Measurements from ENCODE around the gene SRSF1.

- TF ChIP-seq CTCF (IDR thresholded peaks at IDR 0.05 in 8 of 11, conservative IDR thresholded peaks at IDR 0.05 in 3 of 11) (no peak), POLR2AphosphoS5 (IDR thresholded peaks at IDR 0.05) (no peak)
These were observed 53.2 kb downstream of the SRSF1 start for GRCh38 chr17:57953705-57954396.
